ENCODE data around the gene STK17A.
"Not testable (repeated sequence)": the region's sequence is repeated elsewhere in the genome, so short reads cannot be mapped to it uniquely, and the experiment has no call there.

Gene STK17A

DNA sequence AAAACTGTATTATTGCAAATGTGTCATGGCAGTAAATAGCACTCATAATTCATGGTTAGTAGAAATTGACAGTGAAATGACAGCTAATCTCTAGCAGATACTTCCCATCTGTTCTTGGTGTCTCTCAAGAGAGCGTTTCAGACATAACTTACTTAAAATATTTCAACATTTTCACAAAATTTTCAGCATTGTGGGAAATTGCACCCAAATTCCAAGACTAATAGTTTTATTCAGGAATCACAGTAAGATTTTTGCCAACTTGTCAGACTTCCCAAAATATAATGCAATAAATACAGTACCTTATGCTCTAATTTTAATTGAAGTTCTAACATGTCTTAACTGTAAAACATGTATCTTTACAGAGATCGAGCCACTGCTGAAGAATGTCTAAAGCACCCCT lies 41.2 kb downstream of the STK17A start:
- H3K4me3 ChIP-seq (ENCODE audit: low read depth, low read length): no peak overlapping the region
- no peaks in the 10 kb centered on the region for H3K27me3 ChIP-seq
- DNase-seq: no peak
- H3K36me3 ChIP-seq: peaks cover 17% of the 10 kb centered on the region
- TF ChIP-seq, protein P1, sequence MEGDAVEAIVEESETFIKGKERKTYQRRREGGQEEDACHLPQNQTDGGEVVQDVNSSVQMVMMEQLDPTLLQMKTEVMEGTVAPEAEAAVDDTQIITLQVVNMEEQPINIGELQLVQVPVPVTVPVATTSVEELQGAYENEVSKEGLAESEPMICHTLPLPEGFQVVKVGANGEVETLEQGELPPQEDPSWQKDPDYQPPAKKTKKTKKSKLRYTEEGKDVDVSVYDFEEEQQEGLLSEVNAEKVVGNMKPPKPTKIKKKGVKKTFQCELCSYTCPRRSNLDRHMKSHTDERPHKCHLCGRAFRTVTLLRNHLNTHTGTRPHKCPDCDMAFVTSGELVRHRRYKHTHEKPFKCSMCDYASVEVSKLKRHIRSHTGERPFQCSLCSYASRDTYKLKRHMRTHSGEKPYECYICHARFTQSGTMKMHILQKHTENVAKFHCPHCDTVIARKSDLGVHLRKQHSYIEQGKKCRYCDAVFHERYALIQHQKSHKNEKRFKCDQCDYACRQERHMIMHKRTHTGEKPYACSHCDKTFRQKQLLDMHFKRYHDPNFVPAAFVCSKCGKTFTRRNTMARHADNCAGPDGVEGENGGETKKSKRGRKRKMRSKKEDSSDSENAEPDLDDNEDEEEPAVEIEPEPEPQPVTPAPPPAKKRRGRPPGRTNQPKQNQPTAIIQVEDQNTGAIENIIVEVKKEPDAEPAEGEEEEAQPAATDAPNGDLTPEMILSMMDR (IDR thresholded peaks at IDR 0.05; ENCODE audit: low read depth, low read length): no peak
- H3K9me3 ChIP-seq: no peaks in the 10 kb centered on the region
- H3K4me1 ChIP-seq: no peaks in the 10 kb centered on the region

DNA sequence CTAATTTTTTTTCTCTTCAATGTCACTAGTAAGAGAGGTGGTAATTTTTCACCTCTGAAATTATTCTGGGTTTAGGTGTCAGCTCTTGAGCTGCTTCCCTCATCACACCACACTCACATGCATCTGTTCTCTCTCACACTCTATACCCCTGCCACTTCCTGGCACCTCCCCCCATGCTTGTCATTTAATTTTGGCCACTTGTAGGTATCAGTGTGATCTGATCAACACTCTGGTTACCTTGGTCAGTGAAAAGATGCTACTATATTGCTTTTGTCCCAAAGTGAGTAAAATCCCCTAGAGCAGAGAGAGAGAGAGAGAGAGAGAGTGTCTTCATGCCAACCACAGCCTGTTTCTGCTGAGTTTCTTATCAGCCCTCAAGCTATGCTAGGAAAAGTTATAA lies 42.5 kb downstream of the STK17A start:
- Histone ChIP-seq H3K36me3 (peaks cover 17% of the 10 kb centered on the region), H3K4me3 (ENCODE audit: low read depth, low read length) (no peak overlapping the region), H3K27me3 (no peaks in the 10 kb centered on the region), H3K9me3 (no peaks in the 10 kb centered on the region), H3K4me1 (no peaks in the 10 kb centered on the region)
- DNase-seq: no peak
- TF ChIP-seq, protein P1 (IDR thresholded peaks at IDR 0.05; ENCODE audit: low read depth, low read length): no peak

DNA sequence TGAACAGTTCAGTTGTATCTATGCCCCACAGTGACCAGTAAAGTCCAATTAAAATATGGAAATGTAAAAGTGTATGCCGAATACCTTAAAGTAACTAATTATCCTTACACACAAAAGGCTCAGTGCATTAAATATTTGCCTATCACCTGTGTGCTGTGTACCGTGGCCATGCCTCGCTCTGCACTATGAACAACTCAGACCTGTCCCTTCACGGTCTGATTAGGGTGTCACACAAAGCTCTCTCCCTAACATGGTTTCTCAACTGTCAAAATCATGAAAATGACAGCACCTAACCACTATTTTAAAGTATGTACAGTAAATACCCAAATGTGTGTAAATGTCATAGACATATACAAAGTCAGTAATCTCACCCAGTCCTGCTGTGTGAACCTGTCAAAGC lies 43.1 kb downstream of the STK17A start:
- peaks cover 19% of the 10 kb centered on the region for H3K36me3 ChIP-seq
- TF ChIP-seq, protein P1 (IDR thresholded peaks at IDR 0.05; ENCODE audit: low read depth, low read length): no peak
- no peaks in the 10 kb centered on the region for H3K4me1 ChIP-seq
- no peak overlapping the region for H3K4me3 ChIP-seq (ENCODE audit: low read depth, low read length)
- no peak for DNase-seq
- H3K9me3 ChIP-seq: no peaks in the 10 kb centered on the region
- no peaks in the 10 kb centered on the region for H3K27me3 ChIP-seq

DNA sequence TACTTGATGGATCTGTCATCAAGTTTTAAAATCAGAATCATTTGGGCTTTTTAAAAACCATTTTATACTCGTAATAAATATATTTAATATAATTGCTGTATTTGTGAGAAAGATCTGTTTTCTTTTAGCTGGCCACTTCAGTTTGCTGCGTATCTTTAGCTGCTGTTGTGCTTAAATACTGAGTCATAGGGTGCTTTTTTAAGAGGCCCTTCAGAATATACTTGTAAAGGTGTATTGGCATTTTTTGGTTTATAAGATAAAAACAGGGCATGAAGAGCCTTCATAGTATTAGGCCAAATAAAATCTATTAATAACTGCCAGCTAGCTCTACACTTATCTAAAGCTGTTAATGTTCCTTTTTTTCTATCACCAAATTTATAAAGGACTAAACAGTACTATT lies 43.8 kb downstream of the STK17A start:
- H3K27me3 ChIP-seq: no peaks in the 10 kb centered on the region
- no peaks in the 10 kb centered on the region for H3K9me3 ChIP-seq
- TF ChIP-seq, protein P1 (IDR thresholded peaks at IDR 0.05; ENCODE audit: low read depth, low read length): no peak
- H3K36me3 ChIP-seq: peaks cover 25% of the 10 kb centered on the region
- DNase-seq: no peak
- H3K4me1 ChIP-seq: no peaks in the 10 kb centered on the region
- H3K4me3 ChIP-seq (ENCODE audit: low read depth, low read length): no peak overlapping the region

DNA sequence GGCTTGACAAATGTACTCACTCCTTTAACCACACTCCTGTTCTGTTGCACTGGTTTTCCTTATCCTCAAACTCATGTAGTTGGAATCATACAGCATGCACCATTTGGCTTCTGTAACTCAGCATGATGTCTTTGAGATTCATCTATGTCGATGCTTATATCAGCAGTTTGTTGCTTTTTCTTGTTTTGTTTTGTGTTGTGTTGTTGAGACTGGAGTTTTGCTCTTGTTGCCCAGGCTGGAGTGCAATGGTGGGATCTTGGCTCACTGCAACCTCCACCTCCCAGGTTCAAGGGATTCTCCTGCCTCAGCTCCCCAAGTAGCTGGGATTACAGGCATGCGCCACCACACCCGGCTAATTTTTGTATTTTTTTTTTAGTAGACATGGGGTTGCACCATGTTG lies 44.9 kb downstream of the STK17A start:
- peaks cover 35% of the 10 kb centered on the region for H3K36me3 ChIP-seq
- H3K4me3 ChIP-seq (ENCODE audit: low read depth, low read length); DNase-seq; H3K4me1 ChIP-seq; H3K9me3 ChIP-seq; H3K27me3 ChIP-seq: not testable (repeated sequence)

DNA sequence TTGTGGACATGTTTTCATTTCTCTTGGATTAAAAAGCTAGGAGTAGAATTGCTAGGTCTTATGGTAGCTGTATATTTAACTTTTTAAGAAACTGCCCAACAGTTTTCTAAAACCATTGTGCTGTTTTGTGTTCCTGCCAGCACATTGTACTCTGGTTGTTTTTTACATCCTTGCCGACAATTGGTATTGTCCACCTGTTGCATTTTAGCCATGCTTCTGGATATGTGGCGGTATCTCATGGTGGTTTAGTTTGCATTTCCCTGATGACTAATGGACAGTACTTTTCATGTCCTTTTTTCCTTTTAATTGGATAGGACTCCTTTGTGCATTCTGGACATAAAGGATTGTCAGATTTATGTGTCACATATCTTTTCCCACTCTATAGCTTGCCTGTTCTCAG lies 45.5 kb downstream of the STK17A start:
- no peak for DNase-seq
- Histone ChIP-seq H3K36me3 (peaks cover 41% of the 10 kb centered on the region), H3K4me1 (no peaks in the 10 kb centered on the region), H3K9me3 (no peaks in the 10 kb centered on the region), H3K27me3 (no peaks in the 10 kb centered on the region), H3K4me3 (ENCODE audit: low read depth, low read length) (no peak overlapping the region)
- TF ChIP-seq, protein P1 (IDR thresholded peaks at IDR 0.05; ENCODE audit: low read depth, low read length): no peak

DNA sequence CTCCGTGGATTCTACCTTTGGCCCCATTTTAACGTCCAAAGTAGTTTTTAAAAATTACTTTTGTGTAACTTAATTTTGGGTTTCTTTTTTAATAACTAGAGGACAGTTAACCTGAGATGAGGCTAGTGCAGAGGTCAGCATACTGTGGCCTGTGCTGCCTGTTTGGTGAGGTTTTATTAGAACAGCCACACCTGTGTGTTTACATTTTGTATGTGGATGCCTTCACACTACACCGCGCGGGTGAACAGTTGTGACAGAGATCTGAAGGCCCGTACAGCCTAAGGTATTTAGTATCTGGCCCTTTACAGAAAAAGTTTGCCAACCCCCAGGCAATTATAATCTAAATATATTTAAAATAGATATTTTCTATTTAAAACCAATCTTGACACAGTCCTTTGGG lies 46.9 kb downstream of the STK17A start:
- Histone ChIP-seq H3K4me3 (ENCODE audit: low read depth, low read length) (no peak overlapping the region), H3K27me3 (no peaks in the 10 kb centered on the region), H3K9me3 (no peaks in the 10 kb centered on the region), H3K36me3 (peaks cover 43% of the 10 kb centered on the region), H3K4me1 (no peaks in the 10 kb centered on the region)
- TF ChIP-seq, protein P1 (IDR thresholded peaks at IDR 0.05; ENCODE audit: low read depth, low read length): no peak
- no peak for DNase-seq

All from BE2C (cell line).